SIG-M5 (cell line): ENCODE data around the gene TFPI.
"Not testable (repeated sequence)": the region's sequence is repeated elsewhere in the genome, so short reads cannot be mapped to it uniquely, and the experiment has no call there.

Experiments
- DNase-seq: peaks from one replicate; lab custom pipeline; 2025; lab: John Stamatoyannopoulos, UW

TFPI gene

GRCh38 chr2:187552828-187553681, 1.2 kb downstream of the TFPI start:
- DNase-seq, result no peak

GRCh38 chr2:187552381-187552780, 1.9 kb downstream of the TFPI start:
- DNase-seq, result no peak

- DNase-seq, result no peak
Measured at GRCh38 chr2:187550857-187551256, 3.4 kb downstream of the TFPI start.

GRCh38 chr2:187549951-187550555, 4.2 kb downstream of the TFPI start:
- DNase-seq, result no peak

GRCh38 chr2:187549193-187549592, 5.0 kb downstream of the TFPI start:
- DNase-seq, result no peak

GRCh38 chr2:187548656-187549055, 5.6 kb downstream of the TFPI start:
- no peak for DNase-seq

- DNase-seq, result no peak
Measured at GRCh38 chr2:187547353-187547979, 6.8 kb downstream of the TFPI start.

- DNase-seq, result no peak
Measured at GRCh38 chr2:187546762-187547333, 7.4 kb downstream of the TFPI start.

GRCh38 chr2:187545238-187545751, 8.9 kb downstream of the TFPI start:
- DNase-seq, result no peak

- no peak for DNase-seq
Measured at GRCh38 chr2:187544371-187545080, 9.7 kb downstream of the TFPI start.

GRCh38 chr2:187543488-187543887, 10.7 kb downstream of the TFPI start:
- no peak for DNase-seq

GRCh38 chr2:187542123-187542522, 12.1 kb downstream of the TFPI start:
- no peak for DNase-seq

GRCh38 chr2:187541086-187542085, 12.8 kb downstream of the TFPI start:
- no peak for DNase-seq

- not testable (repeated sequence) for DNase-seq
Measured at GRCh38 chr2:187538222-187538621, 16.0 kb downstream of the TFPI start.

- DNase-seq, result not testable (repeated sequence)
Measured at GRCh38 chr2:187535381-187535780, 18.9 kb downstream of the TFPI start.

GRCh38 chr2:187532333-187533120, 21.7 kb downstream of the TFPI start:
- DNase-seq, result no peak

- no peak for DNase-seq
Measured at GRCh38 chr2:187529977-187530721, 24.1 kb downstream of the TFPI start.

- DNase-seq, result no peak
Measured at GRCh38 chr2:187529248-187529976, 24.8 kb downstream of the TFPI start.
